Measurements from ENCODE around the gene UBA3.

GRCh38 chr3:69048990-69049389 is 31.2 kb downstream of the UBA3 start:
- TF ChIP-seq TCF7L2 (IDR thresholded peaks at IDR 0.05; ENCODE audit: borderline replicate concordance, extremely low read depth, insufficient read depth, insufficient read length) (no peak), EGR1 (IDR thresholded peaks at IDR 0.05; ENCODE audit: low read depth) (no peak), EZH2 (IDR thresholded peaks at IDR 0.05) (no peak), POLR2A (IDR thresholded peaks at IDR 0.05; ENCODE audit: borderline replicate concordance, extremely low read depth, insufficient read depth, insufficient read length) (no peak), YY1 (IDR thresholded peaks at IDR 0.05; ENCODE audit: extremely low read depth, insufficient replicate concordance, low read depth, low read length) (no peak), MAX (IDR thresholded peaks at IDR 0.05) (no peak), JUND (IDR thresholded peaks at IDR 0.05) (no peak), SIN3A (IDR thresholded peaks at IDR 0.05; ENCODE audit: low read depth) (no peak)
- TF ChIP-seq, protein P1, sequence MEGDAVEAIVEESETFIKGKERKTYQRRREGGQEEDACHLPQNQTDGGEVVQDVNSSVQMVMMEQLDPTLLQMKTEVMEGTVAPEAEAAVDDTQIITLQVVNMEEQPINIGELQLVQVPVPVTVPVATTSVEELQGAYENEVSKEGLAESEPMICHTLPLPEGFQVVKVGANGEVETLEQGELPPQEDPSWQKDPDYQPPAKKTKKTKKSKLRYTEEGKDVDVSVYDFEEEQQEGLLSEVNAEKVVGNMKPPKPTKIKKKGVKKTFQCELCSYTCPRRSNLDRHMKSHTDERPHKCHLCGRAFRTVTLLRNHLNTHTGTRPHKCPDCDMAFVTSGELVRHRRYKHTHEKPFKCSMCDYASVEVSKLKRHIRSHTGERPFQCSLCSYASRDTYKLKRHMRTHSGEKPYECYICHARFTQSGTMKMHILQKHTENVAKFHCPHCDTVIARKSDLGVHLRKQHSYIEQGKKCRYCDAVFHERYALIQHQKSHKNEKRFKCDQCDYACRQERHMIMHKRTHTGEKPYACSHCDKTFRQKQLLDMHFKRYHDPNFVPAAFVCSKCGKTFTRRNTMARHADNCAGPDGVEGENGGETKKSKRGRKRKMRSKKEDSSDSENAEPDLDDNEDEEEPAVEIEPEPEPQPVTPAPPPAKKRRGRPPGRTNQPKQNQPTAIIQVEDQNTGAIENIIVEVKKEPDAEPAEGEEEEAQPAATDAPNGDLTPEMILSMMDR (IDR thresholded peaks at IDR 0.05 in 2 of 3, conservative IDR thresholded peaks at IDR 0.05 in 1 of 3; ENCODE audit: borderline replicate concordance in 1 of 3, insufficient read depth in 1 of 3, low read depth in 2 of 3, low read length in 2 of 3) = no peak
- TF ChIP-seq, protein P2, sequence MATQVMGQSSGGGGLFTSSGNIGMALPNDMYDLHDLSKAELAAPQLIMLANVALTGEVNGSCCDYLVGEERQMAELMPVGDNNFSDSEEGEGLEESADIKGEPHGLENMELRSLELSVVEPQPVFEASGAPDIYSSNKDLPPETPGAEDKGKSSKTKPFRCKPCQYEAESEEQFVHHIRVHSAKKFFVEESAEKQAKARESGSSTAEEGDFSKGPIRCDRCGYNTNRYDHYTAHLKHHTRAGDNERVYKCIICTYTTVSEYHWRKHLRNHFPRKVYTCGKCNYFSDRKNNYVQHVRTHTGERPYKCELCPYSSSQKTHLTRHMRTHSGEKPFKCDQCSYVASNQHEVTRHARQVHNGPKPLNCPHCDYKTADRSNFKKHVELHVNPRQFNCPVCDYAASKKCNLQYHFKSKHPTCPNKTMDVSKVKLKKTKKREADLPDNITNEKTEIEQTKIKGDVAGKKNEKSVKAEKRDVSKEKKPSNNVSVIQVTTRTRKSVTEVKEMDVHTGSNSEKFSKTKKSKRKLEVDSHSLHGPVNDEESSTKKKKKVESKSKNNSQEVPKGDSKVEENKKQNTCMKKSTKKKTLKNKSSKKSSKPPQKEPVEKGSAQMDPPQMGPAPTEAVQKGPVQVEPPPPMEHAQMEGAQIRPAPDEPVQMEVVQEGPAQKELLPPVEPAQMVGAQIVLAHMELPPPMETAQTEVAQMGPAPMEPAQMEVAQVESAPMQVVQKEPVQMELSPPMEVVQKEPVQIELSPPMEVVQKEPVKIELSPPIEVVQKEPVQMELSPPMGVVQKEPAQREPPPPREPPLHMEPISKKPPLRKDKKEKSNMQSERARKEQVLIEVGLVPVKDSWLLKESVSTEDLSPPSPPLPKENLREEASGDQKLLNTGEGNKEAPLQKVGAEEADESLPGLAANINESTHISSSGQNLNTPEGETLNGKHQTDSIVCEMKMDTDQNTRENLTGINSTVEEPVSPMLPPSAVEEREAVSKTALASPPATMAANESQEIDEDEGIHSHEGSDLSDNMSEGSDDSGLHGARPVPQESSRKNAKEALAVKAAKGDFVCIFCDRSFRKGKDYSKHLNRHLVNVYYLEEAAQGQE (IDR thresholded peaks at IDR 0.05; ENCODE audit: low read depth) = no peak

All from HCT116 (cell line).